Kidney glomerular epithelial cell (primary cell): ENCODE results near the gene MTERF4.

Experiments
- DNase-seq: peaks from one replicate; lab custom pipeline; 2025; lab: John Stamatoyannopoulos, UW

Gene MTERF4

DNA sequence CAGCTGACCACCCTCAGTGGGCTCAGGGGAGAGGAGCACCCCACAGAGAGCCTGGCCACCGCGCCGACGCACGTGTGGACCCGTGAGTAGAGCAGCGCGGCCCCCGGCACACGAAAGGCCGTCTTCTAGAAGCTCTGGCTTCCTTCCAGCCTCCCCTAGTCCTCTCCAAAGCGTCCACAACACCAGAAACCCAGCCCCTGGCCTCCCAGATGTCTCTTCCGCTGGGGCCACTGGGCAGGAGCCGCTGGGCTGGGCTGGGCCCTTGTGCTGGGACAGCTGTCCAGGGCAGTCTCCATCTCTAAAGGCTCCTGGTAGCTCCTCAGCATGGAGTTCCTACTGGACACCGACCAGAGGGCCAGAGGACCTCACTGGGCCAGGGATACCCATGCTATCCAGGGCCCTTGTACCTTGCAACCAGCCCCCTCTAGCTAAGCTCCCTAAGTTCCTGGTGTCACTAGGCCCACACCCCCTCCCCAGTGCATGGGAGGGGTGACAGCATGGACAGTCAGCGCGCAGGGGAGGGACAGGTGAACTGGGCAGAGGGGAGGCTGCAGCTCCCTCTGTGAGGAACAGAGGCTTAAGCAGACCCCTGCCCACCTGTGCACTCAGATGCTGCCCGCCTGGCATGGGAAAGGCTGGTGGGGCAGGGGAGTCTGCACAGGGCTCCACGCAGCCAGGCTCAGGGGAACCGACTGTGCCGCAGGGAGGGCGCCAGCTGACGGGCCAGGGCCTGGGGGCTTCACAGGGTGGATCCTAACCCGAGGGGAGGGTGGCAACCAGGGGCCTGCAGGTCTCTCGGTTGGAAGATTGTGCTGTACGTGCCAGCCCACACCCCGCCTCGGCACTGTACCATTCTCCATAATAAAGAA is 32.9 kb downstream of the MTERF4 start:
- DNase-seq: no peak

DNA sequence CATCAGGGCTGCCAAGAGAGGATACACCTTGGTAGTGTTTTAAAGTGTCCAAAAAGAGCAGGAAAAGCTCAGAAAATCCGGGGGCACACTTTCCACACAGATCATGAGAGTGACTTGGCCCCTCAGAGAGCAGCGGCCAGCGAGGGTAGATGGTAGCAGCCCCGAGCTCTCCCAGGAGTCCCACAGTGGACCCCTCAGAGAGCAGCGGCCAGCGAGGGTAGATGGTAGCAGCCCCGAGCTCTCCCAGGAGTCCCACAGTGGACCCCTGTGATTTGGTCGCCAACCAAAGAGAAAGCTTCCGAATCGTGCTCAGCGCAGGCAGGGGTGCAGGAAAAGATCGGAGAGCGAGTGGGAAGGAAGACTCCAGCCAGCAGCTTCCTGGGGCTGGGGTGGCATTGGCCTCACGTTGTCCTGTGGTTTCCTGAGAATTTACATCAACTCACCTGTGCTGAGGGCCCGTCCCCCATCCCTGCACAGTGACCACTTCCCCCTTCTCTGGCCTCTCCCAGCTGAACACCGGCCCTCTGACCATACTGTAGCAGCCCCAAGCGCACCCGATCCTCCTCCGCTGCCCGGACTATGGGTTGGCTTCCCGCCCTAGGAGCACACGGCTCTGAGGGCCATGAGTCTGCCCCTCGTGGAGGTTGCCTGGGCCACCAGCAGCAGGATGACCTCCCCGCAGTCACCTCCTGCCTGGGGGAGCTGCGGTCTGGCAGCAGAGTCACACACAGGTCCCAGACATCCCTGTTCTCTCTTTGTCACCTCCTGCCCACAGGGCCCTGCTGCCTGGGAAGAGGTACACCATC is 33.7 kb downstream of the MTERF4 start:
- no peak for DNase-seq

DNA sequence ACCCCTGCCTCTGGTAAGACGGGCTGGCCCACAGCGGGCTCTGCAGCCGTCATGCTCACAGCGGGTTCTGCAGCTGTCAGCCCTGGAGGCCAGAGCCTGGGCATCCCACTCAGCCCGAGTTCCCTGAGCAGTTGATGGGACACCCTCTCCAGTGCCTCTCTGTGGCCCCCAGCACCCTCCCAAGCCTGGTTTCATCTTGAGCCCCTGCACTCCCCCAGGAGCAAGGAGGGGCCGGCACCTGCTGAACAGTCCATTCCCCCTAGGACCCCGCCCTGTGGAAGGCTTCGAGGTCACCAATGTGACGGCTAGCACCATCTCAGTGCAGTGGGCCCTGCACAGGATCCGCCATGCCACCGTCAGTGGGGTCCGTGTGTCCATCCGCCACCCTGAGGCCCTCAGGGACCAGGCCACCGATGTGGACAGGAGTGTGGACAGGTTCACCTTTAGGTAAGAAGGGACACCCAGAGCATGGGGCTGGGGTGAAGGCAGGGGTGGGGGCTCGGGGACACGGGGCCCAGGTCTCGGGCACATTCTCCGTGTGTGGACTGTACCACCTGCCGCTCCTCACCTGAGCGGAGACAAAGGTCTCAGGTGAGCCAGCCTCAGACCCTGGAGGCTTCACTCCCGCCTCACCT is 34.5 kb downstream of the MTERF4 start:
- DNase-seq: no peak

DNA sequence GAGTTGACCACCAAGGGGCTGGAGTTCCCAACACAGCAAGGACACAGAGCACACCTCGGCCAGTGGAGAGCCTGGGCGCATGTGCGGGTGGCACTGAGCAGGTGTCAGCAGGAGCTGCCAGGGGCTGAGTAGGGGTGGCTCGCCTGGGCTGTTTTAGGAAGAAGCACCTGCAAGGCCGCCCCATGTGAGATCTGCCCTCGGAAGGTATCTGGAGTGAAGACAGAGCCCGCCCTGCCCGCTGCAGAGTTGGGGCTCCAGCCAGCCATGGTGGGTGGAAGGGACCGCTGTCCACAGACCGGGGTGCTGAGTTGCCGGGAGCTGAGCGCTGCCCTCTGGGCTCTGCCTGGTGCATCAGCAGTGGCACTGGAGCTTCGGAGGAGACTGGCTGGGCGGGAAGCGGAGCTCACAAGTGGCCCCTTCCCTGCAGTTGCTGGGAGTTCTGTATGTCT is 35.2 kb downstream of the MTERF4 start:
- DNase-seq: no peak

DNA sequence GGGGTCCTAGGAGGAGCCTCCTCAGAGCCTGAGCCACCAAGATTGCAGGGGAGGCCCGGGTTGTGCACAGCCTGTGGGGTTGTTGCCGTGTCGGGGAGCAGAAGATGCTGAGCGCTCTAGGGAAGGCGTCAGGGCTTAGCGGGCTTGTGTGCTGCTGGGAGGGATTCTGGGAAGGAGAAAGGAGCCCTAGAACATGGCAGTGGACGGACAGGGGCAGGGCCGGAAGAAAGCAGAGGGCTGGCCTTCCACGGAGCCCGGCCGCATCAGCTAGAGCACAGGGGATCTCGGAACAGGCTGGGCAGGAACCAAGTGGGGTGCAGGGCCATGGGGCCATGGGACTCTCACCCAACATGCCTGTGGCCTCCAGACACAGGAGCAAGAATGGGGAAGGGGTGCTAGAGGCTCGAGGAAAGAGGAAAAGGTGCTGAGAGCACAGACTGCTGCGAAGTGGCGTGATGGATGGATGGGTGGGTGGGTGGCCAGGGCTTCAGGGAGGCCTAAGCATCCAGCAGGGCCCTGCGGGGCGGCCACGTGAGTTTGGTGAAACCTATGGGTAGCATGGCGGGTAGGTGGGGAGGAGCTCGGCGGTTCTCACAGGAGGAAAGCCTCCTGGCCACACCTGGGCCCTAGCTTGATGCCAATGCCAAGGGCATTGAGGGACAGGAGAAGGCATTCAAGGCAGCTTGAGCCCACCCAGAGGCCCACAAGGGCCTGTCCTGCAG is 35.8 kb downstream of the MTERF4 start:
- no peak for DNase-seq

DNA sequence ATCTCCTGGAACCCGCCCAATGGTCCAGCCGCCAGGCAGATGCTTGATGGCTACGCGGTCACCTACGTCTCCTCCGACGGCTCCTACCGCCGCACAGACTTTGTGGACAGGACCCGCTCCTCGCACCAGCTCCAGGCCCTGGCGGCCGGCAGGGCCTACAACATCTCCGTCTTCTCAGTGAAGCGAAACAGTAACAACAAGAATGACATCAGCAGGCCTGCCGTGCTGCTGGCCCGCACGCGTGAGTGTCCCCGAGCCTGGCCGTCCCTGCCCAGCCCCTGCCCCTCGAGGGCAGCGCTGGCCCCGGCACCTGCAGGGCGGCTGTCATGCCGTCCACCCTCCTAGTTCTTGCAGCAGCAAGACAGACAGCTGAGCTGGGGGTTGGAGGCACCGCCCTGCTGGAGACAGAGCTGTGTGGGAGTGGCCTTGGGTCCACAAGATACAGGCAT is 36.7 kb downstream of the MTERF4 start:
- no peak for DNase-seq

DNA sequence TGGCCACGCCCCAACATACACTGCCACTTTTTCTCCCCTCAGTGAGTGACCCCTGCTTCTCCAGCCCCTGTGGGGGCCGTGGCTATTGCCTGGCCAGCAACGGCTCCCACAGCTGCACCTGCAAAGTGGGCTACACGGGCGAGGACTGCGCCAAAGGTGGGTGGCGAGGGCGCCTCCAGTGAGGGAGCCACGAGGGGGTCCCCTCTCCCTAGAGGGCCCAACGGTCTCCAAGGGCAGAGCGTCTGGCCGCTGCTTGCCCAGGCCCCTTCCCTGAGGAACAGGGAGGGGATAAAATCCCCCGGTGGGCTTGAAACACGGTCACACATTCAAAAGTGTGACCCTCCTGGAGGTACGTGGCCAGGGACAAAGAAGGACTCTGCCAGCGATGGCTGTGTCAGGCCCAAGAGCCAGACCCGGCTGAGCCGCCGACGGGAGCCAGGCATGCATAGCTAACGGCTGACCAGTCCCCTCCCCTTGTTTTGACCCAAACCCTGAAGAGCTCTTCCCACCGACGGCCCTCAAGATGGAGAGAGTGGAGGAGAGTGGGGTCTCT is 37.2 kb downstream of the MTERF4 start:
- no peak for DNase-seq

DNA sequence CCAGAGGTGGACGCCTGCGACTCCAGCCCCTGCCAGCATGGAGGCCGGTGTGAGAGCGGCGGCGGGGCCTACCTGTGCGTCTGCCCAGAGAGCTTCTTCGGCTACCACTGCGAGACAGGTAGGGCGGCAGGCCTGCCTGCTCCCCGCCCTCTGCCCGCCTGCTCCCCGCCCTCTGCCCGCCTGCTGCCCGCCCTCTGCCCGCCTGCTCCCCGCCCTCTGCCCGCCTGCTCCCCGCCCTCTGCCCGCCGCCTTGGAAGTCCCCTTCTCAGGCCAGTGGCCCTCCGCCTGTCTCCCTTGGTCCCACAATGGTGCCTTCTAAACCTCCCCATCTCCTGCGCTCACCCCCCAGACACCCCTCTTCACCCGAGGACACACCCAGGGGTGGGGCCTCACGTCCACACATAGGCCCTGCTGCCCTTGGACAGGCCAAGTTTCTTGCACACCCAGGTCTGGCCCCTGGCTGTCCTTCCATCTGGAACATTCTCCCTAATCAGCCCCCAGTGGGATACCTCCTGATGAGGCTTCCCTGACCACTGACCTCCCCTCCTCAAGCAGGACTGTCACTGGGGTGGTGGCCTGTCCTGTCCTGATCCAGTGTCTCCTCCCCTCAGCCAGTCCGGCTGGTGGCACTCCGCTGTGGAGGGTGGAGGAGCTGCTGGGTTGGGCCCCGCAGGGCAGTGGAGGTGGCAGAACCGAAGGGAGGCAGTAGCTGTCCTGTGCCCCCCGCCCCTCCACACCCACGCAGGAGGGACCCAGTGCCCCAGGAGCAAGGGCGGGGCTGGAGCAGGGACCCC is 37.9 kb downstream of the MTERF4 start:
- DNase-seq: no peak

DNA sequence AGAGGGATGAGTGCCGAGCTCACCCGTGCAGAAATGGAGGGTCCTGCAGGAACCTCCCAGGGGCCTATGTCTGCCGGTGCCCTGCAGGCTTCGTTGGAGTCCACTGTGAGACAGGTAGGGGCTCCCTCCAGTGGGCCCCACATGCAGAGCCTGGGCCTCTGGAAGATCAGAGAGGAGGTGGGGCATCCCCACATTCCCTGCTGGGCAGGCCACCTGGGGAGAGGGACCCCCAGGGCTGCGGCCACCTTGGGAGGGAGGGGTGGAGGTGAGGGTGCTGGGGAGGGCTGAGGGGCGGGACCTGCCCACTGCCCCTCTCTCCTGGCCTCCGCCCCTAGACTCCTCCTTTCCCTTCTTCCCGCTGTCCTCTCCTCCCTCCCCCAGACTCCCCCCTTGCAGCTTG is 38.5 kb downstream of the MTERF4 start:
- DNase-seq: no peak

DNA sequence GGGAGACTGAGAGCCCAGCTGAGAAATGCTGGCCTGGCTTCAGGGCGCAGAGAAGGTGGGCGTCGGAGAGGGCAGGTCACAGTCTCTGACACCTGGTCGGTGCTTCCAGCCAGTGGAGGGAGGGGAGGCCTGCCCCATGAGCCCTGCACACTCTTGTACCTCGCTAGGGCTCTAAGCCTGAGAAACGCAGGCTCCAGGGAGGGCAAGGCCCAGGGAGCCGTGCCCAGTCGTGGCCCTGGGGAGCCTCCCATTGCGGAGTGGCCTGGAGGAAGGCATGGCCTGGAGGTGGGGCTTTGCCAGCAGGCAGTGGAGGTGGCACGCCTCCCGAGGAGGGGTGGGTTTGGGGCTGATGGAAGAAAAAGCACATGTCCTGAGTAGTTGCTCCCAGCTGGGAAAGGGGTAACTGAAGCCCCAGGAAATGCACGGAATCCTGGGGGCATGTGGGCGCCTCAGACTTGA is 39.0 kb downstream of the MTERF4 start:
- no peak for DNase-seq

DNA sequence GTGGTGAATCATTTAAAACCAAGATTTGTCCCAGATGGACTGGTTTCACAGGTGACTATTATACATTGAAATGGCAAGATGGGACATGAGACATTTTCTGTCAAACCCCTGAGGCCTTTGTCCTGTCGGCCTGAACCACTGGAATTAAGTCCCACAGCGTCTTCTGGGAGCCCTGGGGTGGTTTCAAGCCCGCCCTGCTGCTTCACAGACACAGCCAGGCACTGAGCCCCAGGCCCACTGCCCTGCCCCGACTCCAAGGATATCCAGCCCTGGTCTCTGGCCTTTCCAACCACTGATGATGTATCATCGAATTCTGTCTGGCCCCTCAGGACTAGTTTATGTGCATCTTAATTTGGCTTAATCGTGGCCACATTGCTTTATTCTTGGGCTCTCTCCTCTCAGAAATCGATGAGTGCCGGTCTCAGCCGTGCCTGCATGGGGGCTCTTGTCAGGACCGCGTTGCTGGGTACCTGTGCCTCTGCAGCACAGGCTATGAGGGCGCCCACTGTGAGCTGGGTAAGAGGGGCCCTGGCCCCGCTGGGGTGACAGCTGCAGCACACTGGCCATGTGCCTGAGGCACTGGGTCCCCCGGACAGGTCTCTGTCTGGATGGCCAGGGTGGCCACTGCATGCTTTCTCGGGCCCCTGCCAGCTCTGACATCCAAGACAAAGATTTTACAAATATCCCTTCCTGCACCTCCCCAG is 39.5 kb downstream of the MTERF4 start:
- no peak for DNase-seq

DNA sequence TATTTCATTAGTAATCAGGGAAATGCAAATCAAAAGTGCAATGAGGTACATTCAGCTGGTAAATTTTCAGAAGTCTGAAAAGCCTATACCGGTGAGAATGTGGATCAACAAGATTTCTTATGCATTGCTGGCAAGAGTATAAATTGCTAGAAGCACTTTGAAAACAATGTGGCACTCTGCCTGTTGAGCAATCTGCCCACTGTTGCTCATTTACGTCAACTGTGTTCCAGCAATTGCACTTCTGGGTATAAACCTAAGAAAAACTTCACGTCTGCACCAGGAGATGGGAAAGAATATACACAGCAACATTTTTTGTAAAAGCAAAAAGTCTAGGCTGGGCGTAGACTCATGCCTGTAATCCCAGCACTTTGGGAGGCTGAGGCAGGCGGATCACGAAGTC is 40.8 kb downstream of the MTERF4 start:
- no peak for DNase-seq

DNA sequence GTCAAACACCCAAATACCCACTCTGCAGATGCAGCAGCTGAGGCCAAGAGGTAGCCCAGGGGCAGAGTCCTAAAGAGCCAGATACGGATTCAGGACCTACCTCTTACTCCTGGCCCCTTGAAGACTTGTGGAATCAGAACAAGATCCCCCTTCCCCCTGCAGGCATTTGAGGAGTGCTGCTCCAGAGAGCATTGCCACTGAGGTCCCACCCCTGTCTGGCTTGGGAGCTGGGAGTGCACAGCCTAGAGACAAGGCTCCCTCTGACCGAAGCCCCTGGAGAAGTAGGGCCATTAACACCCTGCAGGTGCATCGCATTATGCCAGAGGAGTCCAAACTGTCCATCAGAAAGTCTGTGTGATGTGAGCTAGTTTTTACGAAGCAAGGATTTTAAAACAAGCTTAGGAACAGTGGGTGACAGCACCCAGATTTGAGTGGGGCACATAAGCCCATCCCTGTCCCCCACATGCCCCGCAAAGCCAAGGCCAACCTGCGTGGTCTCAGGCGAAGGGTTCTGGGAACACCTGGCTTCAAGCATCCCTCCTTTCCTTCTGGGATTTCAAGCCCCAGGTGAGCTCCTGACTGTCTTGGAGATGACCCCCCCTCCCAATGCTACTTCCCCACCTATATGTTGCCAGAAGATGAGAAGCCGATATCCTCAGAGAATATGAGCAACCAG is 48.4 kb downstream of the MTERF4 start:
- no peak for DNase-seq

DNA sequence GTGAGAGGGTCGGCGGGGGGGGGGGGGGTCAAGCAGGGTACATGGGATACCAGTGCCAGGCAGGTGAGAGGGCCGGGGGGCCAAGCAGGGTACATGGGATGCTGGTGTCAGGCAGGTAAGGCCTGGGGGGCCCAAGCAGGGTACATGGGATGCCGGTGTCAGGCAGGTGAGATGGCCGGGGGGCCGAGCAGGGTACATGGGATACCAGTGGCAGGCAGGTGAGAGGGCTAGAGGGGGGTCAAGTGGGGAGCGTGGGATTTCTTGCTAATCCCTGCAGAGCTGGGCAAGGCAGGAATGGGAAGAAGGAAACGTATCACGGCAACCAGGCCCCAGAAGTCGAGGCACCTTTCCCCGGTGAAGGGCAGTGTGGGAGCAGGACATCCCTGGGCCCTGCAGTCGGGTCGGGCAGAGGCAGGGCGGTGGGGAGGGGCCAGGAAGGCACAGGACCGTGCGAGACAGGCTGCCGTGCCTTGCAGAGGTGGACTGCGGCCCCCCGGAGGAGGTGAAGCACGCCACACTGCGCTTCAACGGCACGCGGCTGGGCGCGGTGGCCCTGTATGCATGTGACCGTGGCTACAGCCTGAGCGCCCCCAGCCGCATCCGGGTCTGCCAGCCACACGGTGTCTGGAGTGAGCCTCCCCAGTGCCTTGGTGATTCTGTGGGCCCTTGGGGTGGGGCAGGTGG is 49.3 kb downstream of the MTERF4 start:
- DNase-seq: no peak

DNA sequence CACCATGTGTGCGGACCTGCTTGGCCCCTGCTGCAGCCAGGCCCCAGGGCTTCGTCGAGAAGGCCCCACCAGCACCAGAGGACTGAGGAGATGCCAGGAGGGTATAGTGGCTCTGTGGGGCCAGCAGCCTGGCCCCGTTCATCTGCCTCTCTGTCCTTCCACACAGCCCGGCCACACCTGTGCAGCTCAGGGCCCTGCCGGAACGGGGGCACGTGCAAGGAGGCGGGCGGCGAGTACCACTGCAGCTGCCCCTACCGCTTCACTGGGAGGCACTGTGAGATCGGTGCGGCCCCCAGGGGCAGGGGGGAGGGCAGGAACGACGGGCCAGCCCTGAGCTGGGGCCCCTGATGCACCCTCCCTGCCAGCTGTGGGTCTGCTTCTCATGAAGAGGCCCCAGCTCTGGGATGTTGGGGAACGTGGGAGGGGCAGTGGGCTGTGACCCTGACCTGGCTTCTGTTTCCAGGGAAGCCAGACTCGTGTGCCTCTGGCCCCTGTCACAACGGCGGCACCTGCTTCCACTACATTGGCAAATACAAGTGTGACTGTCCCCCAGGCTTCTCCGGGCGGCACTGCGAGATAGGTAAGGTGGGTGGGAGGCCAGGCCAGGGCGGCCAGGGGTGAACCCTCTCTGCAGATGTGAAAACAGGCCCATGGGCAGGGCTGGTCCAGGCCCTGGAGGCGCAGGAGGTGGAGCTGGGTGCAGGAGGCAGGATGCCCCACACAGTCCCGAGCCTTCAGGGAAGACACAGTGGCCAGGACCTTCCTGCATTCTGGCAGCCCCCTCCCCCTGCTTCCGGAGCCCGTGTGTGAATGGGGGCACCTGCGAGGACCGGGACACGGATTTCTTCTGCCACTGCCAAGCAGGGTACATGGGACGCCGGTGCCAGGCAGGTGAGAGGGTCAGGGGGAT is 50.3 kb downstream of the MTERF4 start:
- DNase-seq: no peak

DNA sequence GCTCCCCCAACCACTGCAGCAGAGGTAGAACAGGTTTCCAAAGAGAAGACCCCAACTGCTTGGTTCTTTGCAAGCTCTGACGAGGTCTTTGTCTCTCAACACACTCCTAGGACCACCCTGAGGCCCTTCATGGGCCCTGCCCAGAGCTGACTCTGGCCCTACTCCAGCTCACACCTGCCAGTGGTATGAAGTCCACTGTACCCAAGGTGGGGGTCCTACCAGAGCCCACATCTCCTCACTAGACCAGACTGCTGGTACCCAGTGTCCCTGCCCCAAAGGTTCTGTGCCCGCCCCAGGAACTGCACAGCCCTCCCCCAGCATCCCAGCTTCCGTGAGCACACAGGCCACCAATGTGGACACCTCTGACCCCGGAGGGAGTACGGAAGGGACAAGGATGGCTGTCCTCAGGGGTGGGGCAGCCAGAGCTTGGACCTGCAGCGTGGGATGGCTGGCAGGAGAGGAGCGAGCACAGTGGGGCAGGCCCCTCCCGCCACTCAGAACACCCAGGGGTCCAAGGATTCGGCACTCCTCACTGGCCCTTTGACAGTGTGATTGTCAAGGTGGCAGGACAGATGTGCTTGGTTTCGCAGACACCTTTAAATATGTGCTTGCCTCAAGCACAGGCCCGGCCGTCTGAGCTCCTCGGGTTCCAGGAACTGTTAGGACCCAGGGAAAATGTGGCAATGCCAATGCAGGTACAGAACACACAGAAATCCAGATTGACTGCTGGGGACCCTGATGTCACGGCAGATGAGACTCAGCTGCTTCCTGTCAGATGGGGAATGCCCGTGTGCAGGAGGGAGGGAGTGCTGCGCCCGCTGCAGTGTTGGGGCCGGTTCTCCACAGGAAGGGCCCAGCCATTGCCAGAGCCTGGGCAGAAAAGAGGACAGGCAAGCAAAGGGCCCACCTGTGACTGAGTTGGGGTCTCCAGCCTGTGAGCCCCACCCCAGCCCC is 51.2 kb downstream of the MTERF4 start:
- no peak for DNase-seq
